Hematopoietic multipotent progenitor cell treated with erythropoietin and hydrocortisone succinate and interleukin-3 and kit ligand, for 17 days (in vitro differentiated cells): ENCODE data around the gene FAAP100.

Source experiments
- DNase-seq: peaks from one replicate; pipeline ENCODE4 v3.0.0-alpha.2; 2015; ENCODE audit warnings: low spot score

Gene FAAP100

GRCh38 chr17:81524039-81524864 is 27.9 kb downstream of the FAAP100 start:
- no peak for DNase-seq

- DNase-seq, result no peak
Measured at GRCh38 chr17:81523402-81524038, 28.6 kb downstream of the FAAP100 start.

- DNase-seq, result no peak
Measured at GRCh38 chr17:81522491-81523401, 29.4 kb downstream of the FAAP100 start.

- DNase-seq, result no peak
Measured at GRCh38 chr17:81520021-81520901, 31.9 kb downstream of the FAAP100 start.

DNA sequence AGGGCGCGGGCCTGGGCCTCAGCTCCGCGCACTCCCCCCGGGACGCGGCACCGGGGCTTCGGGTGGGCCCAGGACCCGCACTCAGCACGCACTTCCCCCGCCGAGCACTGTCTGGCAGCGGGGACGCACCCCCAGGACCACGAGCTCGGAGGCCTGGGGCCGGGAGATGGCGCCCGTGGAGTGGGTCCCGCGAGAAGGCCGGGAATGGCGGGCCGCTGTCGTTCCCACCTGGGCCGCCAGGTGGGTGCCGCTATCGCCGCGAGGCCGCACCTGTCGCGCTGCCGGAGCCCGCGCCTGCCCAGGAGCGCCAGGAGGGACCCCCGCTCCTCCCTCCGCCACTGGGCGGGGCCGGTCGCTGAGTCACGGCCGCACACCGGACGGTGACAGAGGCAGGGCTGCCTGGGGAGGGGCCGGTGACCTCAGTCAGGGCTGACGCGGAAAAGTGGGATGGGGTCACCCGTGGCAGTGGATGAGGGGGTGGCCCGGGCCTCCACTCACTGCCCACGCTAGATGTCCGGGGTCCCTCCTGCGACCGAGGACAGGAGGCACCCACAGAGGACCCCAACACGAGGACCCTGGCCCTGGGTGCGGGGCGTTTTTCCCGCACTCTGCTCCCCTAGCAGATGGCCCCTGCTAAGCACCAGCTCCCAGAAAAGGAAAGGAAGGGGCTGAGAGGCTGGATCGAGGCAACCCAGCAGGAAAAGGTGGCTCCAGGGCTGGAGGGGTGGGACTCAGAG is 32.7 kb downstream of the FAAP100 start:
- DNase-seq, result no peak

GRCh38 chr17:81518785-81519283 is 33.3 kb downstream of the FAAP100 start:
- no peak for DNase-seq

DNA sequence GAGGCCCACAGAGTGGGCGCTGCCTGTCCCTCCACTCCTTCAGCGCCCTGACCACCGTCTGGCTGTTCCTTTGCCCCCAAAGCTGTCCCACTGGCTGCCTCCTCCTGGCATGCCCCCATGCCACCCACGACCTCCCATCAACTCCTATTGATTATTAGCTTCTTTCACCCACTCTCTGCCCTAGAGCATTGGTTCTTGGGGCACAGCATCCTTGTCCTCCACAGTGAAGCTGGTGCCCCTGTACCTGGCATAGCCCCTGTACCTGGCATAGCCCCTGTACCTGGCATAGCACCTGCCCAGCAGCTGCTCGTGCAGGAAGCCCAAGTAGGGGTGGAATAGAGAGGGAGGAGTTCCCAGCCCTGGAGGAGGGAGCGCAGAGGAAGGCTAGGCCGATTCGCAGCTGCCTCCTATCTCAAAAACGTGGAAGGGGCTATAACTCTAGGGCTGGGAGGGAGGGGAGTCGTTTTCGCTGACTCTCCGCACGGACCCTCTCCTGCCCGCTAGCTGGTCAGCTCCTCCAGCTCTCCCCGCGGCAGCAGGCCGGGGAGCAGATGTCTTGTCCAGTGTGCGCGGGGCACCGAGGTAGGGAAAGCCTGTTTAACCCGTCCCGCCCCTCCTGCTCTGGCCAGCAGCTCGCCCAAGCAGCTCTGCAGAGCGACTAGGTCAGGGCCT is 33.9 kb downstream of the FAAP100 start:
- no peak for DNase-seq

DNA sequence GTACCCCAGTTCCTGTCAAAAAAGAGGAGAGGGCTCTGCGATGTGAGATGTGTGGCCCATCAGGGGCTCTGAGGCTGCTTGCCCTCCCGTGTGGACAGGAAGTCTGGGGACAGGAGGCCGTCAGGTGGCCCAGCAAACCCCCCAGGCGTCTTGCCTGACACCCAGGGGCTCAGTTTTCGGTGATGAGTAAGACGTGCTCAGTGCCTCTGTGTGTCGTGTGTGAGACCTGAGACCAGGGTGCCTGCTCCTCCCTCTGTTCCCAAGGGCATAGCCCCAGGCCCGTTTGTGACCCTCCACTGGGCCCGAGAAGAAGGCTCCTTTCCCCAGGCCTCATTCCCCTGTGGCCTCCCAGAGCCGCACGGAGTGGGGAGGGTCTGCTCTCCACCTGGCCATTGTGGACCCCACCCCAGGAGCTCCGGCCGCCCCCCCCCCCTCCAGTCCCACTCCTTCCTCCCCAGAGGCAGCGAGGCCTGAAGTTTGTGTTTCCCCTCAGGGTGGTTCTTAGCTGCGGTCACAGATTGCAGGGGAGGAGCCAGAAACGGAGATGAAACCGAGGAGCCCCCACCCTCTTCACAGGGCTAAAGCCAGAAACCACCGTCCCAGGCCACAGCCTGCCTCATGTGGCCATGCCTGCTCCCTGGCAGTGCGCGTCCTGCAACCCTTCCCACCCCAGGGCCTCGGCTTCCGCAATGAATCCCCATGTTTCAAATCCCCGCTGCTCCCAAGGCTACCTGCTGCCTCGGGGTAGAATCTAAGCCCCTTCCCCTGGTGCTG is 34.6 kb downstream of the FAAP100 start:
- DNase-seq, result no peak

DNA sequence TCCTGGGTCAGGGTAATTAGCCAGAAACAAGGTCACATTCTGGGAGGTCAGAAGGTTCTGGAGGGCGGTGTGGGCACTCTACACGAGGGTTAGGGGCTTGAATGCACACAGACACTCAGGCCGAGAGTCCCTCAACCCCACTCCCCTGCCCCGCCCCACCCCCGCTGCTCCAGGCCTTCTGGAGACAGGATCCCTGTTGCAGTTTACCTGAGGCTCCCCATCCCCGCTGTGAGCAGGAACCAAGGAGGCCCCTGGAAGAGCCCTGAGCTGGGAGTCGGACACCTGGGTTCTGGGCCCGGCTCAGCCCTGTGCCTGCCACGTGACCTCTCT is 35.2 kb downstream of the FAAP100 start:
- DNase-seq, result no peak

- DNase-seq, result no peak
Measured at GRCh38 chr17:81516439-81516838, 35.7 kb downstream of the FAAP100 start.

- no peak for DNase-seq
Measured at GRCh38 chr17:81515530-81516041, 36.6 kb downstream of the FAAP100 start.

DNA sequence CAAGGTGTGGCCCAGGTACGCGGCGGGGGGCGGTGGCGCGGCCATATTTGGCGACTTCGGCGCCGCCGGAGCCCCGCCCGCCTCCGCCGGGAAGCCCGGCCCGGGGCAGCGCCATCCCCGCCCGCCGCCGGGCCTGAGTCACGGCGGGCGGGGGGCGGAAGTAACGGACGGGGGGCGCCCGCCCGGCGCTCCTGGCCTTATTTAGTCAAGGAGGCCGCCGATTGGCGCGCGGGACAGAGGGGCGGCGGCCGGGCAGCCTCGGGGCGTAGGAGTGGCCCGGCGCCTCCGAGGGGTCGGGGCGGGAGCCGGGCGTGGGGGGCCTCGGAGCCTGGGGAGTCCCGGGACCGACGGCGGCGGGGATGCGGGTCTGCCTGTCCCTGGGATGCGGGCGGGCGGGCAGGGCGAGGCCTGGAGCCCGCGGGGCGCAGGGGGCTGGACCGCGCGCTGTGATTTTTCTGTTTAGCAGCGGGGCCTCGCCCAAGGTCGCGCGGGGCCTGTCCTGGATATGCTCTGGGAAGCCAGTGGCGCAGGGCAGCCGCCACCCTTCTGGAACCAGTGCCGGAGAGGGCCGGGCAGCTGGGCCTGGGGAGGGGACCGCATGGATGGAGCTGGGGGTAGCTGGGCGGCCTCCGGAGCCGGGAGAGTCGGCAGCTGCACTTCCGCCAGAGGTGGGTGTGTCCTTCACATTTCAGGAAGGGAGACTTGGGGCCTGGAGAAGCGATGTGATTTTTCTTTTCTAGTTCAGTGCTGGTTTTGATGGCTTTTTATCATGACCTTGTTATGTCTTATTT is 37.2 kb downstream of the FAAP100 start:
- no peak for DNase-seq

DNA sequence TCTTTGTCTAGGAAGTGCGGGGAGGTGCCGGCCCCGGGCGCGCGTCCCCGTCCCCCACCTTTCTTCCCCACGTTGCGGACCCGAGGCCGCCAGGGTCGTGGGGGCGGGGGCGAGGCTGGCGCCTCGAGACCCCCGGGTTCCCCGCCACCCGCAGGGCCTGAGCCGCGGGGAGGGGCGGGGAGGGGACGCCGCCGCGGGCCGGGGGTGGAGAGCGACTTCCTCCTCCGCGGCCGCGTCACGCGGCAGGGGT is 37.7 kb downstream of the FAAP100 start:
- no peak for DNase-seq

DNA sequence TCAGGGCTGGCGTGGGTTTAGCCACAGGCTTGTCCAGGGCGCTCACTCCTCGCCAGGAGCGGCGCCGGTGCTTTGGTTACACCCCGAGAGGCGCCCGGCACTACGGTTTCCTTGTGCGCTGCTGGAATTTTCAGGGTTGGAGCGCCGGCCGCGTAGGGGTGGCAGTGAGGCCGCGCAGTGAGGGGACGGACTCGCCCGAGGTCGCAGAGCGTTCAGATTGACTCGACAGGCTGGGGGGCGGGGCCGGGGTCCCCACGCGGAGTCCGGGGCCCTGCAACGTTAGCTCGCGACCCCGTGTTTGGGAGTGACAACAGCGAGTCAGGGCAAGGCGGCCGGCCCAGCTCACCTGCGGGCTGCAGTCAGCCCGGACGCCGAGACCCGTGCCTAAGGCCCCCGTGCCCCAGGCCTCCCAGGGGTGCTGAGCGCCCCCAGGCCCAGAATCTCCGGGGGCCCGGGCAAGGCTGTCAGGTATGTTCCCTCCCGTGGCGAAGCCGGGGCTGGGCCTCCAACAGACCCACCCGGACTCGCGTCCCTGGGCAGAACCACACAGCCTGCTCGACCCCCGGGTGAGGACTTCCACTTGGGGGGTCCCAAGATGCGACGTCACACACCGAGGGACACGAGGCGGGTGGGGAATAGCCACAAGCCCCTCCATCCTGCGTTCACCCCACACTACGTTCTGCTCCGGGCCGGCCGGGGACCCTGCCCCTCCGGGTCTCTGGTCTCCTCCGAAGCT is 38.2 kb downstream of the FAAP100 start:
- no peak for DNase-seq

GRCh38 chr17:81513372-81513752 is 38.8 kb downstream of the FAAP100 start:
- DNase-seq, result no peak

DNA sequence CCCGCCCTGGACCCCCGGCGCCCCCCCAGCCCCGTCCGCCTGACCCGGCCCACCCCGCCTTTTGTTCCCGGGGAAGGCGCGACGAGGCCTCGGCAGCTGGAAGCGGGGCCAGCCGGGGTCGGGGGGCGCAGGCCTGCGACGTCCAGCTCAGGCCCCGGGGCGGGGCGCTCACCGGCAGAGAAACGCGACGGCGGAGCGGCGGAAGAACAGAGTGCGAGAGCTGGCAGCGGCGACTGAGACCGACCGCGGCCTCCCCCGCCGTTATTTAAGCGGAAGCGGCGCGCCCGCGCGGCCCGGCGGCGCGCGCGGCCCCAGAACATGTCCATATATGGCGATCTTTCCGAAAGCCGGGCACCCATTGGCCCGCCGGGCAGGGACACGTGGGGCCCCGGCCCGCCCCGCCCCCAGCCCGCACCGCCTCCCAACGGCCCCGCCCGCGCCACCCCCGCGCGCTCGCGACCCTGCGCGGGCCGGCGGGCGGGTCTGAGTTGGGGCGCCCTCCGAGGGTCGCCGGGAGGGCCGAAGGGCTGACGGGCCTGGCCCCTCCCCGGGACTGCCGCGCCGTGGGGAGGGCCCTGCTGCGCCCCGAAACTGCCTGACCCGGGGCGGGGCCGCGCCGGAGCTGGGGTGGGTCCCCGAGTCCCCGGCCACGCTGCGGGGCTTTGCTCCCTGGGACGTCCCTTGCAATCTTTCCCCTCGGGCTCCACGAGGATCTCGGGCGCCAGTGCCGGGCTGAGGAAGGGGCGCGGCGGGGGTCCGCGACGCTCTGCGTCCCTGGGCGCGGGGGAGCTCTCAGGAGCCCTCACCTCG is 39.4 kb downstream of the FAAP100 start, which contains the start of gene ACTG1:
TSS of gene ACTG1 (minus strand) at position 238 of the 810 bp plus-strand sequence. CDS start 445 bp downstream, outside the sequence.
- DNase-seq, result peak; percentile 77
